ENCODE measurements around the gene SYCP1. TPM values are rescaled to one million over a fixed set of nuclear protein-coding genes. Genes with fewer than 3 reads are reported as not detected.

Gene SYCP1
- total and polyA plus RNA-seq, 4 donors, result not detected

- DNase-seq (no peak), ATAC-seq (ENCODE audit: low FRiP score) (no peak)
- Histone ChIP-seq H3K4me1 (ENCODE audit: control insufficient read depth in 1 of 2, insufficient read depth in 2 of 2, low read length in 2 of 2) (no peaks in the 10 kb centered on the region), H3K27ac (ENCODE audit: low read depth in 1 of 2, low read length in 2 of 2) (no peak within 1 kb of the TSS), H3K4me3 (ENCODE audit: low read length in 2 of 2) (no peak within 1 kb of the TSS), H3K36me3 (ENCODE audit: control insufficient read depth in 1 of 2, insufficient read depth in 2 of 2, low read length in 1 of 2) (no peaks in the 10 kb centered on the region), H3K27me3 (ENCODE audit: control insufficient read depth in 1 of 2, insufficient read depth in 2 of 2, low read length in 1 of 2) (no peaks in the 10 kb centered on the region), H3K9me3 (ENCODE audit: control insufficient read depth, low read length) (no peaks in the 10 kb centered on the region)
- intact Hi-C loops (cut with DNase I), result no loop called here
Observed at GRCh38 chr1:115029526-115029925, 174.9 kb downstream of the SYCP1 start, which contains the start of gene TSHB. Gene TSHB (plus strand): TSS chr1:115029826. CDS start chr1:115033363, 3,537 bp downstream.

- no peaks in the 10 kb centered on the region for H3K36me3 ChIP-seq (ENCODE audit: control insufficient read depth in 1 of 2, insufficient read depth in 2 of 2, low read length in 1 of 2)
- intact Hi-C loops (cut with DNase I), result loop anchor here in 1 of 2 donors (10.0 kb wide), 1 partner anchor 47 kb away; no protein-coding TSS in a partner anchor
- DNase-seq (no peak), ATAC-seq (ENCODE audit: low FRiP score) (no peak)
- no peak overlapping the region for H3K27ac ChIP-seq (ENCODE audit: low read depth in 1 of 2, low read length in 2 of 2)
- no peaks in the 10 kb centered on the region for H3K27me3 ChIP-seq (ENCODE audit: control insufficient read depth in 1 of 2, insufficient read depth in 2 of 2, low read length in 1 of 2)
- H3K4me1 ChIP-seq (ENCODE audit: control insufficient read depth in 1 of 2, insufficient read depth in 2 of 2, low read length in 2 of 2), result peaks cover 0 to 3% of the 10 kb centered on the region in 2 donors
- WGBS, 2 donors, result 36 to 50% methylated on average over 2 of the region's 2 CpGs
- H3K9me3 ChIP-seq (ENCODE audit: control insufficient read depth, low read length), result no peaks in the 10 kb centered on the region
- no peak overlapping the region for H3K4me3 ChIP-seq (ENCODE audit: low read length in 2 of 2)
Observed at GRCh38 chr1:115031595-115031994, 176.9 kb downstream of the SYCP1 start.

GRCh38 chr1:115035652-115036051, 181.0 kb downstream of the SYCP1 start:
- intact Hi-C loops (cut with DNase I), result loop anchor here in 1 of 2 donors (10.0 kb wide), 1 partner anchor 51 kb away; no protein-coding TSS in a partner anchor
- Histone ChIP-seq H3K27ac (ENCODE audit: low read depth in 1 of 2, low read length in 2 of 2) (no peak overlapping the region), H3K27me3 (ENCODE audit: control insufficient read depth in 1 of 2, insufficient read depth in 2 of 2, low read length in 1 of 2) (no peaks in the 10 kb centered on the region), H3K36me3 (ENCODE audit: control insufficient read depth in 1 of 2, insufficient read depth in 2 of 2, low read length in 1 of 2) (peaks cover 0 to 3% of the 10 kb centered on the region in 2 donors), H3K9me3 (ENCODE audit: control insufficient read depth, low read length) (no peaks in the 10 kb centered on the region), H3K4me3 (ENCODE audit: low read length in 2 of 2) (no peak overlapping the region), H3K4me1 (ENCODE audit: control insufficient read depth in 1 of 2, insufficient read depth in 2 of 2, low read length in 2 of 2) (peaks cover 3 to 10% of the 10 kb centered on the region in 2 donors)
- no peak for ATAC-seq (ENCODE audit: low FRiP score)
- 84 to 92% methylated on average over 1 of the region's 1 CpG for WGBS, 2 donors
- no peak for DNase-seq

- WGBS, 2 donors, result 61 to 64% methylated on average over 4 of the region's 4 CpGs
- Histone ChIP-seq H3K4me3 (ENCODE audit: low read length in 2 of 2) (no peak overlapping the region), H3K4me1 (ENCODE audit: control insufficient read depth in 1 of 2, insufficient read depth in 2 of 2, low read length in 2 of 2) (peaks cover 3 to 10% of the 10 kb centered on the region in 2 donors), H3K36me3 (ENCODE audit: control insufficient read depth in 1 of 2, insufficient read depth in 2 of 2, low read length in 1 of 2) (peaks cover 0 to 3% of the 10 kb centered on the region in 2 donors), H3K9me3 (ENCODE audit: control insufficient read depth, low read length) (no peaks in the 10 kb centered on the region), H3K27me3 (ENCODE audit: control insufficient read depth in 1 of 2, insufficient read depth in 2 of 2, low read length in 1 of 2) (no peaks in the 10 kb centered on the region), H3K27ac (ENCODE audit: low read depth in 1 of 2, low read length in 2 of 2) (no peak overlapping the region)
- intact Hi-C loops (cut with DNase I), result loop anchor here in 1 of 2 donors (10.0 kb wide), 1 partner anchor 52 kb away; no protein-coding TSS in a partner anchor
- ATAC-seq (ENCODE audit: low FRiP score) (no peak), DNase-seq (no peak)
Observed at GRCh38 chr1:115036814-115037507, 182.3 kb downstream of the SYCP1 start.

GRCh38 chr1:115040501-115040900, 185.8 kb downstream of the SYCP1 start:
- ATAC-seq (ENCODE audit: low FRiP score), result no peak
- intact Hi-C loops (cut with DNase I), result no loop called here
- Histone ChIP-seq H3K4me1 (ENCODE audit: control insufficient read depth in 1 of 2, insufficient read depth in 2 of 2, low read length in 2 of 2) (peaks cover 3 to 10% of the 10 kb centered on the region in 2 donors), H3K27me3 (ENCODE audit: control insufficient read depth in 1 of 2, insufficient read depth in 2 of 2, low read length in 1 of 2) (no peaks in the 10 kb centered on the region), H3K9me3 (ENCODE audit: control insufficient read depth, low read length) (no peaks in the 10 kb centered on the region), H3K27ac (ENCODE audit: low read depth in 1 of 2, low read length in 2 of 2) (no peak overlapping the region), H3K36me3 (ENCODE audit: control insufficient read depth in 1 of 2, insufficient read depth in 2 of 2, low read length in 1 of 2) (peaks cover 0 to 3% of the 10 kb centered on the region in 2 donors), H3K4me3 (ENCODE audit: low read length in 2 of 2) (no peak overlapping the region)
- WGBS, 2 donors, result 78 to 82% methylated on average over 2 of the region's 2 CpGs
- DNase-seq, result no peak

- peaks cover 3 to 7% of the 10 kb centered on the region in 2 donors for H3K4me1 ChIP-seq (ENCODE audit: control insufficient read depth in 1 of 2, insufficient read depth in 2 of 2, low read length in 2 of 2)
- H3K36me3 ChIP-seq (ENCODE audit: control insufficient read depth in 1 of 2, insufficient read depth in 2 of 2, low read length in 1 of 2), result peaks cover 0 to 3% of the 10 kb centered on the region in 2 donors
- H3K9me3 ChIP-seq (ENCODE audit: control insufficient read depth, low read length), result no peaks in the 10 kb centered on the region
- no peaks in the 10 kb centered on the region for H3K27me3 ChIP-seq (ENCODE audit: control insufficient read depth in 1 of 2, insufficient read depth in 2 of 2, low read length in 1 of 2)
- intact Hi-C loops (cut with DNase I), result no loop called here
- no peak overlapping the region for H3K4me3 ChIP-seq (ENCODE audit: low read length in 2 of 2)
- ATAC-seq (ENCODE audit: low FRiP score) (no peak), DNase-seq (no peak)
- H3K27ac ChIP-seq (ENCODE audit: low read depth in 1 of 2, low read length in 2 of 2), result no peak overlapping the region
Observed at GRCh38 chr1:115041654-115042053, 187.0 kb downstream of the SYCP1 start.

Other genes starting within 250 kb of the SYCP1 start
- gene DENND2C, start 184.8 kb upstream of the SYCP1 start, total RNA-seq, result 1 to 10 TPM; 3.6 to 5.9 TPM
- 1 to 10 TPM in 1 of 2 donors, under 1 TPM in 1; 0.25 to 1.9 TPM for gene DENND2C, start 184.8 kb upstream of the SYCP1 start, polyA plus RNA-seq
- gene AMPD1, start 159.3 kb upstream of the SYCP1 start, total RNA-seq, result under 1 TPM in 1 of 2 donors, not detected in 1; 0.52 TPM
- under 1 TPM in 1 of 2 donors, not detected in 1; 0.05 TPM for gene AMPD1, start 159.3 kb upstream of the SYCP1 start, polyA plus RNA-seq
- 10 to 100 TPM; 17.9 to 21.1 TPM for gene NRAS, start 138.1 kb upstream of the SYCP1 start, total RNA-seq
- 10 to 100 TPM in 1 of 2 donors, 1 to 10 TPM in 1; 5.6 to 14.9 TPM for gene NRAS, start 138.1 kb upstream of the SYCP1 start, polyA plus RNA-seq
- gene CSDE1, start 96.9 kb upstream of the SYCP1 start, total RNA-seq, result 100 to 1,000 TPM; 549 to 607 TPM
- gene CSDE1, start 96.9 kb upstream of the SYCP1 start, polyA plus RNA-seq, result 100 to 1,000 TPM; 286 to 661 TPM
- gene SIKE1, start 74.2 kb upstream of the SYCP1 start, total RNA-seq, result 10 to 100 TPM; 31.4 to 40.1 TPM
- 10 to 100 TPM; 18.8 to 22.5 TPM for gene SIKE1, start 74.2 kb upstream of the SYCP1 start, polyA plus RNA-seq
- not detected for gene TSHB, start 175.0 kb downstream of the SYCP1 start, total RNA-seq
- gene TSHB, start 175.0 kb downstream of the SYCP1 start, polyA plus RNA-seq, result not detected
- gene TSPAN2, start 234.6 kb downstream of the SYCP1 start, total RNA-seq, result 10 to 100 TPM; 49.5 to 83.0 TPM
- 10 to 100 TPM; 26.2 to 29.4 TPM for gene TSPAN2, start 234.6 kb downstream of the SYCP1 start, polyA plus RNA-seq